Measurements from ENCODE around the gene NEB.
"Not testable (repeated sequence)": the region's sequence is repeated elsewhere in the genome, so short reads cannot be mapped to it uniquely, and the experiment has no call there.

Gene NEB

DNA sequence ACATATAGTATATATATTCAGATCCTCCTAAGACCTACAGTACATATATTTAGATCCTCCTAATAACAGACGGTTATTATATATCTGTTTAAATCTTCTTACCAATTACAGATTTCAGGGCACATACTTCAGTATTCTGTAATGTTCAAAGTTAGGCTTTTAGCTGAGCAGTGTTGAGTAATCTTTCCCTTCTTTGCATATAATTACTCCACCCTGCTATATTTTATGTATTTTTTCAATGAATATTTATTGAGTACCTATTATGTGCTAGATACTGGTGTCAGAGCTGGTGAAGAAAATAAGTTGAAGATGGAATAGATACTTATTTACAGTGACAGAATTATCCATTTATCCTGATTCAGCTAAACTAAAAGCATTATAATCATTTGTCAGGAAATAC, 84.9 kb downstream of the NEB start:
- DNase-seq (ENCODE audit: low read depth): no peak

GRCh38 chr2:151646512-151646911, 87.8 kb downstream of the NEB start:
- not testable (repeated sequence) for DNase-seq (ENCODE audit: low read depth)

DNA sequence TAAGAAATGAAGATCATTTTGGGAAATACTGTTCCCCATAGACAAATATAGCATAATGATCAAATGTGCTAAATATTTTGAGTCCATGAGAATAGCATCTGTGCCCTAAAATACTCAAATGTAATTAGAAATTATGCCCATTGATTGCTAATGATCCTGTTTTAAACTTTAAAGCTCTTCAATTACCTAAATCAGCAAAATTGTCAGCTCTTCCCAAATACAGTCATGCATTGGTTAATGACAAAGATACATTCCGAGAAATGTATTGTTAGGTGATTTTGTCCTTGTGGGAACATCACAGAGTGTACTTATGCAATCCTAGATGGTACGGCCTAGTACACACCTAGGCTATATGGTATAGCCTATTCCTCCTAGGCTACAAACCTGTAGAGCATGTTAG, 89.7 kb downstream of the NEB start:
- no peak for DNase-seq (ENCODE audit: low read depth)

DNA sequence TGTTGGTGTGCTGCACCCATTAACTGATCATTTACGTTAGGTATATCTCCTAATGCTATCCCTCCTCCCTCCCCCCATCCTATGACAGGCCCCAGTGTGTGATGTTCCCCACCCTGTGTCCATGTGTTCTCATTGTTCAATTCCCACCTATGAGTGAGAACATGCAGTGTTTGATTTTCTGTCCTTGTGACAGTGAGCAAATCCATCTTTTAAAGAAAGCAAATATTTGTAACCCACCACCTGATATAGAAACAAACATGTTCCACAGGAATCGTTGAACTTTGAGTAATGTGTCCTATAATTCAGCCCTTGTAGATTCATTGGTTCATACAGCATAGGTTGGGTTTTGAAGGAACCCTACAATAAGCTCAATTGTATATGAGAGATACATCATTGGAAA, 92.4 kb downstream of the NEB start:
- DNase-seq (ENCODE audit: low read depth): not testable (repeated sequence)

DNA sequence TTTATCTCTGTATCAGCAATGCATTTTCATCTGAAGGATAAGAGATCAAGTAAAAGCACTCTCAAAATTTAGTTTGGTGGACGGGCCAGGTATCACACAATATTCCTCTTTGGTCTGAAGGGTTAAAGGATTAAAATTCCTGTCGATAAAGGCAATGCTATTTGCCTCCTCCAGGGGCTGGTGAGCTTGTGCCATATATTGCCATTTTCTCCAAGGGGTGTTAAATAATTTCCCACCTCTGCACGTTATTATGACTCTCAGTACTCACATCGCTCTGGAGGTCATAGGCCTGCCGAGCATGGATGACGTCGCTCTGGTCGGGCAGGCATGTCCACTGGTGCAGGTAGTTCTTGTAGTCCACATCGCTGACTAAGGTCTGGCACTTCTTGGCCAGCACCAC, 94.2 kb downstream of the NEB start:
- no peak for DNase-seq (ENCODE audit: low read depth)

- DNase-seq (ENCODE audit: low read depth): no peak
Observed at GRCh38 chr2:151638990-151639389, 95.3 kb downstream of the NEB start.

GRCh38 chr2:151638191-151638933, 95.9 kb downstream of the NEB start:
- no peak for DNase-seq (ENCODE audit: low read depth)

GRCh38 chr2:151637271-151637781, 97.0 kb downstream of the NEB start:
- DNase-seq (ENCODE audit: low read depth): peak; percentile 30

GRCh38 chr2:151634736-151635467, 99.4 kb downstream of the NEB start:
- DNase-seq (ENCODE audit: low read depth): no peak

DNA sequence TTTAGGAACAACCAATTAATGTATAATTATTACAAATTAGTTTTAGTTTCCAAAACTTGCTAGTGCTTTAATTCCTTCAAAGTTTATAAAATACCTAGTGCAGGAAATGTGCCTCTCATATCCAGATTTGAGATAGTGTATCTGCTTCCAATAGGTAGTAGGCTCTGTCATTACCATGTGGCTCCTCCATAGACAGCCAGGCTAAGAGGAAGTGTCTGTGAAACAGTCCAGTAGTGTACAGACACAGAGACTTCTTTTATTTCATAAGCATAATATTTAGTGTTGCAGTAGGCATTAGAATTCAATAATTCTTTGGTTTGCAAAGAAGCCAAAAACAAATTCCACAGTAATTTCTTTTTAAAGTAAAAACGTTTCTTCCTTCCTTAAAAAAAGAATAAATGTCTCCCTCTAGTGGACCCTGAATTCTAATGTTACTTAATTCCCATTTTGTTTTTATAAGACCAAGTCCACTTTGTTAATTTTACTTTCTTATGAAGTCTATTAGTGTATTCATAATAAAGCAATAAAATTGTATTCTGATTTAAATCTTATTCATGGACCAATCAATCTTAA, 101.2 kb downstream of the NEB start:
- DNase-seq (ENCODE audit: low read depth): no peak

- no peak for DNase-seq (ENCODE audit: low read depth)
Observed at GRCh38 chr2:151630372-151630771, 103.9 kb downstream of the NEB start.

GRCh38 chr2:151627353-151627752, 106.9 kb downstream of the NEB start:
- DNase-seq (ENCODE audit: low read depth): no peak

DNA sequence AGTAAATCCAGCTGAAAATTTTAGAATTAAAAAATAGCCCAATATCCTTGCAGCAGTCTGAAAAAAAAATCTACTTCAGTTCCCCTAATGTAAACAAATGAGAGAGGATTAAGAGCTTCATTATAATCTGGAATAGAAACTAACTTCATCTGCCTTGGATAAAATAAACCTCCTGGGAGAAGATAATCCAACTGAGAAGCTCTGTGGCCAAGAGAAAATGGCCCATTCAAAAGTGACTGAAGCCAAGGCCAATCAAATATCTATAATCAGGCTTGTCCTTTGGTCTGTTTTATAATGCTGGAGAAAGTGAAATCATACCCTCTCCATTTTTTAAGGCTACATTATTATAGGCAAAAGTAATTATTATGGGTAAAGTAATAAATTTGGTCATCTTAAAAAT, 110.0 kb downstream of the NEB start:
- DNase-seq (ENCODE audit: low read depth): no peak

DNA sequence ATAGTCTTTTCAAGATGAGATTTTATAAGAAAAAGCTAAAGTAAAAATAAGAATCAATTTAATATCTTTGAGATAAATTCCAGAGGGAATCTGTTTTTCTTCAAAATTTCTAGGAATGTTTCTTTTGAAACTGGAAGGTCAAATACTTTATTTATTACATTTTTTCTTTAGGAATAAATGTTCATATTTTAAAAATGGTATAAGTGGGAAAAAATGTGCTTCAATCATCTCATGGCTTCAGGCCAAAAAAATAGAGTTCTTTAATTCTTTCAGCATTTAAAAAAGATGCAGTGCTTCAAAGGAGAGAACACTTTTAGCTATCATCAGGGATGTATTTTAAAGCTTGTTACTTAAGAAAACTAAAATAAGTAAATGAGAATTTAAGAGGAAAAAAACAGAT, 110.6 kb downstream of the NEB start:
- DNase-seq (ENCODE audit: low read depth): no peak

GRCh38 chr2:151620761-151621160, 113.5 kb downstream of the NEB start:
- DNase-seq (ENCODE audit: low read depth): no peak

- no peak for DNase-seq (ENCODE audit: low read depth)
Observed at GRCh38 chr2:151619337-151619989, 114.8 kb downstream of the NEB start.

- no peak for DNase-seq (ENCODE audit: low read depth)
Observed at GRCh38 chr2:151616760-151617339, 117.4 kb downstream of the NEB start.

DNA sequence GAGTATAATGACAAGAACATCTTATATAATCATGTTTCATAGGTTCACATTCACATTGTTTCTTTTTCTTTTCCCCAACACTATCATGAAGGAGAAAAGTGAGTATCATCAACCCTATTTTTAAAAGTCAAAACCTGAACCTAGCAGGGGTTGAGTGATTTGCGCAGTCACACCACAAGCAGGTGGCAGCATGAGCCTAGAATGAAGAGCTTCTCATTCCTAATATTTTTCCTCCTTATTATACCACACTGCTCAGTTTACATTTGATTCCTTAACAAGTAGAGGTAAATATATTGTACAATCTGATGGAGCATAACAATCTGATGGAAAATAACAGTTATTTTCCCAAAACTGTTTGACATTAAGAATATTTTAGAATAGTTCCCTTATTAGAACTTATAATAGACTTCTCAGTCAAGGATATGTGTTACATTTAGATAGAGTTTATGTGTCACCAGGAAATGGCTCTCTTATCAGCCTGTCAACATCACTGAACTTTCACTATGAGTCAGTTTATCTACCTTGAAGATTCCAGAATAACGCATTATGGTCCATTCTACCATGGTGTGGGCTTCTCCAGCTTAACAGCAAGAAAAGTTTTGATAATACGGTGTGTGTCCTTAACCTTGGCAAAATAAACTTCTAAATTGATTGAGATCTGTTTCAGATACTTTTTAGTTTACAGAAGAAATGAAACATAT, 119.5 kb downstream of the NEB start:
- DNase-seq (ENCODE audit: low read depth): no peak

GRCh38 chr2:151614159-151614558, 120.1 kb downstream of the NEB start:
- DNase-seq (ENCODE audit: low read depth): no peak

DNA sequence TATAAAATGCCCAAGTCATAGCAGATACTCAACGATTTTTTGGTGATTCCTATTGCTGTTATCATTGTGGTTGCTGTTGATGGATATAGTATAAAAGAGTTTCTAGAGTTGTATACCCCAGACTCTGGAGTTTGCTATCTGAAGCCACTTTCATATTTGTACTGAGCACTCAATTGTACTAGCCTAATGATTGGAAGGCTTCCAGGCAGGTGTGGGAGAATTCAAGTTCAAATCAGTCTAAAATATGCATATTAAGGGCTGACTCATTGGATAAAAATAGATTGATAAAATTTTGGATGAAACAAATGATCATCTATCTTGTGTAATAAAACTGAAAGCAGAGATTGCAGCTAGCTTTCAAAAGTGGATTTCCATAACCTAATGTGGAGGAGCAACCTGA, 122.9 kb downstream of the NEB start:
- DNase-seq (ENCODE audit: low read depth): no peak

DNA sequence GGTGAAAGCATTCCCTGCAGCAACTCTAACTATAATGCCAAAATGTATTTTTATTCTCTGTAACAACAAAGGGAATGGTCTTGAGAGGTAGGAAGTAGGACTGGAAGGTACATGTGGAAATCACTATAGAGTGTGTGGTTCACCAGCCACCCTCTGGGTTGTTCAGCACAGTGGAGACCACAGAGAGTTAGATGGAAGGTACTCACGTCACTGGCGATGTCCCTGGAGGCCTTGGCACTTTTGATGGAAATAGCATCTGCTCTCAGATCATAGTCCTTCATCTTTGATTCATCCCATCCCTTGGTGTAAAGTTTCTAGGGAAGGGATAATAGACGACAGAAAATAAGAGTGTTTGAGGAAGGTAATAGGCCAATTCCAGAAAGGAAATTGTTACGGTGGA, 124.0 kb downstream of the NEB start:
- no peak for DNase-seq (ENCODE audit: low read depth)

- DNase-seq (ENCODE audit: low read depth): no peak
Observed at GRCh38 chr2:151609705-151610104, 124.6 kb downstream of the NEB start.
